Suprapubic skin (tissue), 4 donors: ENCODE data around the gene CHRNE. TPM values are rescaled to one million over a fixed set of nuclear protein-coding genes. Genes with fewer than 3 reads are reported as not detected.
A peak's percentile ranks its signal among the peaks of the same experiment; 100 is the strongest.

Source experiments
- DNase-seq, 2 donors: peaks; one replicate each; pipeline ENCODE4 v3.0.0-alpha.2; 2019; ENCODE audit warnings: low spot score in 2 of 2
- H3K27ac ChIP-seq: fragments of 200-600 bp; sonication (generic); one replicate; pipeline ENCODE4 v1.5.1; 2019
- H3K27me3 ChIP-seq: fragments of 200-600 bp; sonication (generic); one replicate; pipeline ENCODE4 v1.5.1; 2019
- H3K36me3 ChIP-seq: fragments of 200-600 bp; sonication (generic); one replicate; pipeline ENCODE4 v1.5.1; 2019
- H3K4me1 ChIP-seq: fragments of 200-600 bp; sonication (generic); one replicate; pipeline ENCODE4 v1.5.1; 2019
- H3K4me3 ChIP-seq: fragments of 200-600 bp; sonication (generic); one replicate; pipeline ENCODE4 v1.5.1; 2019; ENCODE audit warnings: mild to moderate bottlenecking
- H3K9me3 ChIP-seq: fragments of 200-600 bp; sonication (generic); one replicate; pipeline ENCODE4 v1.5.1; 2019
- CTCF ChIP-seq, 2 donors: fragments of 200-600 bp in 1 of 2; fragments of 450-650 bp in 1 of 2; sonication (generic) in 1 of 2; IDR thresholded peaks; one replicate each; pipeline ENCODE4 v1.5.1; 2016 to 2019; ENCODE audit warnings: antibody characterized with exemption in 2 of 2, mild to moderate bottlenecking in 1 of 2, moderate library complexity in 1 of 2
- EP300 ChIP-seq: sonication (generic); formaldehyde crosslinking; IDR thresholded peaks from one replicate; pipeline ENCODE4 v1.6.1; 2017; ENCODE audit warnings: antibody characterized with exemption
- POLR2A ChIP-seq, 2 donors: fragments of 450-650 bp; IDR thresholded peaks; one replicate each; pipeline ENCODE4 v1.6.1; 2017; ENCODE audit warnings: antibody characterized with exemption in 2 of 2, mild to moderate bottlenecking in 2 of 2, moderate library complexity in 2 of 2
- POLR2AphosphoS5 ChIP-seq, 3 donors: sonication (generic); formaldehyde crosslinking; IDR thresholded peaks; one replicate each; pipeline ENCODE4 v1.6.1; 2017; ENCODE audit warnings: antibody characterized with exemption in 3 of 3
- WGBS: methylation state at CpG from one replicate; pipeline ENCODE4 v1.1.5; 2018; 5-methylcytosine and 5-hydroxymethylcytosine counted together
- total RNA-seq, 4 donors: library from RNA; depleted of rRNA; stranded (reverse); fragments of >200 nt; gene quantifications; one replicate each; pipeline ENCODE4 v1.1.0, GENCODE V29; 2016

The CHRNE gene
- 1 to 10 TPM; 1.7 to 6.0 (median 2.4) TPM for total RNA-seq

GRCh38 chr17:4903051-4903818, at the start of gene CHRNE:
Gene CHRNE (minus strand): TSS chr17:4903098. CDS start chr17:4903063, 35 bp downstream.
- peak; percentile 91 to 93 for DNase-seq
- peaks cover 48% of the 10 kb centered on the region for H3K4me1 ChIP-seq
- 4% methylated on average over 6 of the region's 10 CpGs for WGBS
- TF ChIP-seq CTCF (IDR thresholded peaks at IDR 0.05) (peak; percentile 67 to 74), POLR2A (IDR thresholded peaks at IDR 0.05) (no peak)
- no peaks in the 10 kb centered on the region for H3K9me3 ChIP-seq
- no peak within 1 kb of the TSS for H3K4me3 ChIP-seq
- H3K36me3 ChIP-seq = no peaks in the 10 kb centered on the region
- no peaks in the 10 kb centered on the region for H3K27me3 ChIP-seq
- H3K27ac ChIP-seq = peak within 1 kb of the TSS; percentile 42

GRCh38 chr17:4951486-4951885, 48.6 kb upstream of the CHRNE start:
- Histone ChIP-seq H3K4me1 (peaks cover 35% of the 10 kb centered on the region), H3K4me3 (no peak overlapping the region), H3K9me3 (no peaks in the 10 kb centered on the region), H3K27me3 (no peaks in the 10 kb centered on the region), H3K27ac (no peak overlapping the region), H3K36me3 (no peaks in the 10 kb centered on the region)
- TF ChIP-seq POLR2AphosphoS5 (IDR thresholded peaks at IDR 0.05) (no peak), CTCF (IDR thresholded peaks at IDR 0.05) (no peak), EP300 (no peak), POLR2A (IDR thresholded peaks at IDR 0.05) (no peak)
- WGBS = 86% methylated on average over 3 of the region's 3 CpGs
- no peak for DNase-seq

GRCh38 chr17:4950746-4951204, 47.9 kb upstream of the CHRNE start, which contains the start of gene ENO3:
Gene ENO3 (plus strand): TSS chr17:4951119. CDS start chr17:4951830, 711 bp downstream.
- DNase-seq = no peak

GRCh38 chr17:4950075-4950745, 47.3 kb upstream of the CHRNE start:
- peak; percentile 80 to 84 for DNase-seq
- peaks cover 48% of the 10 kb centered on the region for H3K4me1 ChIP-seq

More at GRCh38 chr17:4950746-4951204, 47.9 kb upstream of the CHRNE start, which contains the start of gene ENO3:
- peaks cover 43% of the 10 kb centered on the region for H3K4me1 ChIP-seq
- peak within 1 kb of the TSS; percentile 85 for H3K4me3 ChIP-seq
- 57% methylated on average over 7 of the region's 7 CpGs for WGBS
- peak within 1 kb of the TSS; percentile 98 for H3K27ac ChIP-seq
- no peaks in the 10 kb centered on the region for H3K27me3 ChIP-seq
- H3K9me3 ChIP-seq = no peaks in the 10 kb centered on the region
- TF ChIP-seq POLR2AphosphoS5 (IDR thresholded peaks at IDR 0.05) (no peak), EP300 (no peak), CTCF (IDR thresholded peaks at IDR 0.05) (no peak), POLR2A (IDR thresholded peaks at IDR 0.05) (no peak)
- H3K36me3 ChIP-seq = no peaks in the 10 kb centered on the region

More at GRCh38 chr17:4950075-4950745, 47.3 kb upstream of the CHRNE start:
- Histone ChIP-seq H3K36me3 (no peaks in the 10 kb centered on the region), H3K4me3 (peak overlapping the region; percentile 85), H3K27me3 (no peaks in the 10 kb centered on the region), H3K9me3 (no peaks in the 10 kb centered on the region), H3K27ac (peak overlapping the region; percentile 98)
- TF ChIP-seq EP300 (no peak), CTCF (IDR thresholded peaks at IDR 0.05) (no peak)
- 11% methylated on average over 27 of the region's 52 CpGs for WGBS
